Parathyroid adenoma (tissue), 2 donors: ENCODE data around the gene NRTN.

Source experiments
- H2AFZ ChIP-seq: fragments of 300-600 bp; sonication (generic); one replicate; pipeline ENCODE4 v1.7.0; 2017; ENCODE audit warnings: antibody characterized with exemption, mild to moderate bottlenecking
- H3K27ac ChIP-seq: fragments of 300-600 bp; sonication (generic); one replicate; pipeline ENCODE4 v1.7.0; 2017
- H3K27me3 ChIP-seq: fragments of 300-600 bp; sonication (generic); one replicate; pipeline ENCODE4 v1.7.0; 2017; ENCODE audit warnings: low read length; ENCODE audit not compliant: control insufficient read depth, insufficient read depth
- H3K36me3 ChIP-seq: fragments of 300-600 bp; sonication (generic); one replicate; pipeline ENCODE4 v1.7.0; 2017; ENCODE audit warnings: low read length; ENCODE audit not compliant: control insufficient read depth, insufficient read depth
- H3K4me1 ChIP-seq: fragments of 300-600 bp; sonication (generic); one replicate; pipeline ENCODE4 v1.7.0; 2017; ENCODE audit warnings: control low read depth
- H3K4me2 ChIP-seq: fragments of 300-600 bp; sonication (generic); one replicate; pipeline ENCODE4 v1.7.0; 2017; ENCODE audit warnings: low read length
- H3K4me3 ChIP-seq: fragments of 300-600 bp; sonication (generic); one replicate; pipeline ENCODE4 v1.7.0; 2017; ENCODE audit warnings: low read depth, low read length
- H3K79me2 ChIP-seq: fragments of 300-600 bp; sonication (generic); one replicate; pipeline ENCODE4 v1.7.0; 2017; ENCODE audit warnings: control low read depth
- H3K9ac ChIP-seq: fragments of 300-600 bp; sonication (generic); one replicate; pipeline ENCODE4 v1.7.0; 2017; ENCODE audit warnings: mild to moderate bottlenecking
- H3K9me3 ChIP-seq: fragments of 300-600 bp; sonication (generic); one replicate; pipeline ENCODE4 v1.7.0; 2017; ENCODE audit warnings: low read length; ENCODE audit not compliant: control insufficient read depth
- TF ChIP-seq, protein P1 (sequence below): fragments of 300-600 bp; sonication (generic); IDR thresholded peaks from one replicate; pipeline ENCODE4 v1.7.0; 2017; ENCODE audit warnings: antibody characterized with exemption, mild to moderate bottlenecking
- donor health status: primary hyperparathyroidism.

NRTN gene, protein sequence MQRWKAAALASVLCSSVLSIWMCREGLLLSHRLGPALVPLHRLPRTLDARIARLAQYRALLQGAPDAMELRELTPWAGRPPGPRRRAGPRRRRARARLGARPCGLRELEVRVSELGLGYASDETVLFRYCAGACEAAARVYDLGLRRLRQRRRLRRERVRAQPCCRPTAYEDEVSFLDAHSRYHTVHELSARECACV

DNA sequence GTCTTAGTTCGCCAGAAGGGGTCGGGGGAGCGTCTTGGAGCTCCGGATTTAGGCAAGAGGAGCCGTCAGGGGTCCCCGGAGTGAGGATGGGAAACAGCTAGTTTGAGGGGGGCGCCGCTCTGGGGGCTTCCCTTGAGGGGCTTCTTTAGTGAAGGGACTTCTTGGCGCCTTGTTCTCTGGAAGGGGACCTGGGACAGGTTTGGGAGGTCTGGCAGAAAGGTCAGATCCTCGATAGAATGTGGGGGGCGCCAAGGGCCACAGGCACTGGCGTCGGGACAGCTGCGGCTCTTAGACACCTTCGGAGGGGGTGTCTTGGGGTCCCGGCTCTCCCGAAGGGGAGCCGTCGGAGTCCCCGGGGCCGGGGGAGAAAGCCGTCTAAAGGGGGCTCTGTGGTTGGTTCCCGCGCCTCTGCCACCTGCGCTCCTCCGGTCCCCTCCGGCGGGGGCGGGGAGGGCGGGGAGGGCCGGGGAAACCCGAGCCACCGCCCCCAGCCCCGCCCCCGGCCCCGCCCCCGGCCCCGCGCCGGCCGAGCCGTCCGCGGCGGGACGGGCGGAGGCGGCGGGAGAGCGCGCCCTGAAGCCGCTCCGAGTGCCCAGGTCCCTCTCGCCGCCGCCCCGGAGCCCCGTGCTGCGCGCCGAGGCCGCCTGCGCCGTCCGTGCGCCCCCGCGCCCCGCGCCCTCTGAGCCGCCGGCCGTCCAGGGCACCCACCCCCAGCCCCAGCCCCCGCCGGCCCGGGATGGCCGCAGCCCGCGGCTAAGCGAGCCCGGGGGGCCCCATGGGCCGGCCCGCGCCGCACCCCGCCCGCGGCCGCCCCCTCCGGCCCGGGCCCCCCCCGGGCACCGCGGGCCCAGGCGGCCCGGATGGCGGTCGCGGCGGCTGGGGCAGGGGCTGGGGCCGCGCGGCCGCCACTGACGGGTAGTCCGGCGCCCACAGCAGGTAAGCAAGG lies at the start of gene NRTN:
Gene NRTN (plus strand): TSS at position 552 of the 946 bp plus-strand sequence. CDS start 19,099 bp downstream, outside the sequence.
- no peaks in the 10 kb centered on the region for H3K36me3 ChIP-seq
- peak within 1 kb of the TSS; percentile 81 for H2AFZ ChIP-seq
- peak within 1 kb of the TSS; percentile 43 for H3K4me3 ChIP-seq
- no peaks in the 10 kb centered on the region for H3K27me3 ChIP-seq
- peak within 1 kb of the TSS; percentile 71 for H3K4me2 ChIP-seq
- no peak within 1 kb of the TSS for H3K9ac ChIP-seq
- TF ChIP-seq, protein P1, sequence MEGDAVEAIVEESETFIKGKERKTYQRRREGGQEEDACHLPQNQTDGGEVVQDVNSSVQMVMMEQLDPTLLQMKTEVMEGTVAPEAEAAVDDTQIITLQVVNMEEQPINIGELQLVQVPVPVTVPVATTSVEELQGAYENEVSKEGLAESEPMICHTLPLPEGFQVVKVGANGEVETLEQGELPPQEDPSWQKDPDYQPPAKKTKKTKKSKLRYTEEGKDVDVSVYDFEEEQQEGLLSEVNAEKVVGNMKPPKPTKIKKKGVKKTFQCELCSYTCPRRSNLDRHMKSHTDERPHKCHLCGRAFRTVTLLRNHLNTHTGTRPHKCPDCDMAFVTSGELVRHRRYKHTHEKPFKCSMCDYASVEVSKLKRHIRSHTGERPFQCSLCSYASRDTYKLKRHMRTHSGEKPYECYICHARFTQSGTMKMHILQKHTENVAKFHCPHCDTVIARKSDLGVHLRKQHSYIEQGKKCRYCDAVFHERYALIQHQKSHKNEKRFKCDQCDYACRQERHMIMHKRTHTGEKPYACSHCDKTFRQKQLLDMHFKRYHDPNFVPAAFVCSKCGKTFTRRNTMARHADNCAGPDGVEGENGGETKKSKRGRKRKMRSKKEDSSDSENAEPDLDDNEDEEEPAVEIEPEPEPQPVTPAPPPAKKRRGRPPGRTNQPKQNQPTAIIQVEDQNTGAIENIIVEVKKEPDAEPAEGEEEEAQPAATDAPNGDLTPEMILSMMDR: no peak
- H3K4me1 ChIP-seq: peaks cover 2% of the 10 kb centered on the region
- H3K79me2 ChIP-seq: no peaks in the 10 kb centered on the region
- H3K27ac ChIP-seq: no peak within 1 kb of the TSS
- H3K9me3 ChIP-seq: no peaks in the 10 kb centered on the region

DNA sequence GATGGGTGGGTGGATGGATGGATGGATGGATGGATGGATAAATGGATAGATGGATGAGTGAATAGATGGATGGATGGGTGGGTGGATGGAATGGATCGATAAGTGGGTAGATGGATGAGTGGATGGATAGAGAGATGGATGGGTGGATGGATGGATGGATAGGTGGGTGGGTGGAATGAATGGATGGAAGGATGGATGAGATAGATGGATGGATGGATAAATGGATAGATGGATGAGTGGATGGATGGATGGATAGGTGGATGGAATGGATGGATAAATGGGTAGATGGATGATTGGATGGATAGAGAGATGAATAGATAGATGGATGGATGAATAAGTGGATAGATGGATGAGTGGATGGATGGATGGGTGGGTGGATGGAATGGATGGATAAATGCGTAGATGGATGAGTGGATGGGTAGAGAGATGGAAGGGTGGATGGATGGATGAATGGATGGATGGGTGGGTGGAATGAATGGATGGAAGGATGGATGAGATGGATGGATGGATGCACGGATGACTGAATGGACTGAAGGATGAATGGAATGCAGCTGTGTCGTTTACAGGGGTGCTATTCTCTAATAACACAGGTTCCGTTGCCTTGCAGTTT lies 42.2 kb upstream of the NRTN start:
- Histone ChIP-seq H3K9ac (no peak overlapping the region), H3K4me1 (no peaks in the 10 kb centered on the region), H3K36me3 (no peaks in the 10 kb centered on the region), H3K9me3 (no peaks in the 10 kb centered on the region), H3K4me3 (no peak overlapping the region), H3K27ac (no peak overlapping the region), H3K4me2 (no peak overlapping the region), H3K79me2 (no peaks in the 10 kb centered on the region), H2AFZ (no peak overlapping the region), H3K27me3 (no peaks in the 10 kb centered on the region)
- TF ChIP-seq, protein P1: no peak

DNA sequence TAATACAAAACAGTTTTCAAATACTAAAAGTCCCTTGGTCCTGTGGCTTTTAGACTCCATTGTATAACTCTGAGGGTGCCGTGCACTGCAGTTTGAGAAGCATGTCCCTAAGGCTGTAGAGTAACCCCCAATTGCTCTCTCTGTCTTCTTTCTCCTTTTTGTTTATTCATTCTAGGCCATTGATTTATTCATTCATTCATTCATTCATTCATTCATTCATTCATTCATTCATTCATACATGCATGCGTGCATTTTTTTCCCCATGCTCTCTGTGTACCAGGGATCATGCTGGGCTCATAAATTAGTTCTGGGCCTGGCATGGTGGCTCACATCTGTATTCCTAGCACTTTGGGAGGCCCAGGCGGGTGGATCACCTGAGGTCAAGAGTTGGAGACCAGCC lies 39.6 kb upstream of the NRTN start:
- Histone ChIP-seq H2AFZ (no peak overlapping the region), H3K4me1 (no peaks in the 10 kb centered on the region), H3K79me2 (no peaks in the 10 kb centered on the region), H3K27me3 (no peaks in the 10 kb centered on the region), H3K9me3 (no peaks in the 10 kb centered on the region), H3K4me2 (no peak overlapping the region), H3K36me3 (no peaks in the 10 kb centered on the region), H3K27ac (no peak overlapping the region), H3K9ac (no peak overlapping the region), H3K4me3 (no peak overlapping the region)
- TF ChIP-seq, protein P1: no peak

DNA sequence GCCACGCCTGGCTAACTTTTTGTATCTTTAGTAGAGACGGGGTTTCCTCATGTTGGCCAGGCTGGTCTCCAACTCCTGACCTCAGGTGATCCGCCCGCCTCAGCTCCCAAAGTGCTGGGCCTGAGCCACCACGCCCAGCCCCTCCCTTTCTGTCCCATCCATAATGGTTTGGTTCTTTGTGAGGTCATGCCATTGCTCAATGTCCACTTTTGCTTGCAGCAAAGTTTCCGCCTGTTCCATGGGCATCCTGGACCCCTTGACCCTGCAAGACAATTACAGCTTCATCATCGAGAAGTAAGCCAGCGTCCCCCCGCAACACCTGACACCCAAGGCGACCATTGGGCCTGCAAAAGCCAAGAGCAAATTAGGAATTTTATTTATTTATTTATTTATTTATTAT lies 36.9 kb upstream of the NRTN start:
- no peaks in the 10 kb centered on the region for H3K9me3 ChIP-seq
- TF ChIP-seq, protein P1: no peak

More for the DNA sequence above, 36.9 kb upstream of the NRTN start:
- H2AFZ ChIP-seq: no peak overlapping the region
- H3K4me1 ChIP-seq: no peaks in the 10 kb centered on the region
- H3K4me2 ChIP-seq: no peak overlapping the region
- no peak overlapping the region for H3K9ac ChIP-seq
- H3K79me2 ChIP-seq: no peaks in the 10 kb centered on the region
- H3K27me3 ChIP-seq: no peaks in the 10 kb centered on the region
- H3K36me3 ChIP-seq: no peaks in the 10 kb centered on the region
- H3K4me3 ChIP-seq: no peak overlapping the region
- no peak overlapping the region for H3K27ac ChIP-seq
